Epithelial cell of proximal tubule (primary cell): ENCODE data around the gene ECHDC3. TPM values are rescaled to one million over a fixed set of nuclear protein-coding genes. Genes with fewer than 3 reads are reported as not detected.
"Not testable (repeated sequence)": the region's sequence is repeated elsewhere in the genome, so short reads cannot be mapped to it uniquely, and the experiment has no call there.

ENCODE experiments used
- DNase-seq: peaks from one replicate; pipeline ENCODE4 v3.0.0-alpha.2; 2011; ENCODE audit warnings: low read depth
- H3K4me3 ChIP-seq: 2 replicates; pipeline ENCODE4 v1.5.1; 2011; ENCODE audit warnings: low read depth, mild to moderate bottlenecking, low read length
- CTCF ChIP-seq: conservative IDR thresholded peaks from 2 replicates; pipeline ENCODE4 v1.5.1; 2012; ENCODE audit warnings: low read depth, mild to moderate bottlenecking, low read length
- total RNA-seq: library from RNA; depleted of rRNA; stranded (reverse); fragments of >200 nt; gene quantifications from 2 replicates; pipeline ENCODE4 v1.2.3, GENCODE V29; 2015

The ECHDC3 gene
- total RNA-seq, 1 donor from 2014 or later = 20.2 TPM

DNA sequence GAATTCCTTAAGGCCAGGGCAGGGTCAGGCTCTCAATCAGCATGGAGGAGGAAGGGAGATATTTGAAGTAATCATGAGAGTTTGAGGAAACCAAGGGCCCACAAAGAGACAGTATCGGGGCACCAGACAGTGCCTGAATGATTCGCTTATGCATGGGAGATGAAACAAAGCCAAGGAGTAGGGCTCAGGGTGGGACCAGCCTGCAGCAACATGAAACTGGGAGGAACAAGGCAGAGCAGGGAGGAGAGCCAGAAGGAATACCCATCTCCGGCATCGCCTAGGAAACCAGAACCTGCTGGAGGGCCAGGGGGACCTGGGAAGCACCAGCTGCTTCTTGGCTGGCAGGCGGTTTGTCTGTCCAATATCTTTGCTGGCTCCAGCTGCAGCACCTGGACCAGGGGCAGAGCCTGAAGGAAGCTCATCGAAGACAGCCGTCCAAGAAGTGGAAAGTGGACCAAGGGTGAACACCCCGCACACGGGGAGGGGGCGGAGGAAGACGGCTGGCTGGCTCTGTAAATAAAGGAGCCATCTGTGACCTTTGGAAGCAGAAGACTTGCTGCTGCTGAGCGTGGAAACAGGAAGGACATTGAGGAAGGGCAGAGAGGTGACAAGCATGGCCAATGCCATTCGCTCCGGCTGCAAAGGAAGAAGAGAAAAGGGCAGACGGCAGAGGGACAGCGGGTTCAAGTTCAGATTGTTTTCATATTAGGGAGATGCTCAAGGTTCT lies 34.4 kb upstream of the ECHDC3 start:
- DNase-seq = no peak
- H3K4me3 ChIP-seq = no peak overlapping the region
- TF ChIP-seq CTCF = no peak

- not testable (repeated sequence) for DNase-seq, H3K4me3 ChIP-seq
Observed at GRCh38 chr10:11708801-11709200, 33.4 kb upstream of the ECHDC3 start.

GRCh38 chr10:11712744-11713143 lies 29.4 kb upstream of the ECHDC3 start:
- TF ChIP-seq CTCF = no peak
- DNase-seq = no peak
- H3K4me3 ChIP-seq = no peak overlapping the region

DNA sequence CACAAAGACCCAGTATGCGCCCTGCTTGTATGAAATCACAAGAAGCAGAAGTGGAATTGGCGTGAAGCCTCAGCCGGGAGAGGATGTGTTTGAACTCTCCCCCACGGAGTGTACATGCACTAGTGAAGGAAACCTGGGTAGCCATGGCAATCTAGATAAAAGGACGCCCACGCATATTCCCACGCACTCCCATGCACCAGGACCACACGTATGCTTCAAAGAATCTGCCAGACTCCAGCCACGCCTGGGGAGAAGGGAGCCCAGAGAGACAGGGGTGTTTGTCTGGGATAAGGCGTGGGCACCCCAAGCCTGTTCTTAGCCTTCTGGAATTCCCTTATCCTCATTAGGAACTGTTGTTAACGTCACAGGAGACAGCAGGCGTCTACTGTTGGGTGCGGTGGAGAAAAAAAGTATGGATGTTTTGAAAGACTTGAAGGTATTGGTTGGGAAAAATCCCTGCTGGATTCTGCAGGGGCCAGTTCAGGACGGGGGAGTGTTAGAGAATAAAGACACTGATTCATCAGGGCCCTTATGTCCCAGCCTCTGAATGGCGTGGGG lies 28.9 kb upstream of the ECHDC3 start:
- no peak for TF ChIP-seq CTCF
- no peak for DNase-seq
- H3K4me3 ChIP-seq = no peak overlapping the region

GRCh38 chr10:11713963-11714362 lies 28.2 kb upstream of the ECHDC3 start:
- DNase-seq = no peak
- TF ChIP-seq CTCF = no peak
- no peak overlapping the region for H3K4me3 ChIP-seq

DNA sequence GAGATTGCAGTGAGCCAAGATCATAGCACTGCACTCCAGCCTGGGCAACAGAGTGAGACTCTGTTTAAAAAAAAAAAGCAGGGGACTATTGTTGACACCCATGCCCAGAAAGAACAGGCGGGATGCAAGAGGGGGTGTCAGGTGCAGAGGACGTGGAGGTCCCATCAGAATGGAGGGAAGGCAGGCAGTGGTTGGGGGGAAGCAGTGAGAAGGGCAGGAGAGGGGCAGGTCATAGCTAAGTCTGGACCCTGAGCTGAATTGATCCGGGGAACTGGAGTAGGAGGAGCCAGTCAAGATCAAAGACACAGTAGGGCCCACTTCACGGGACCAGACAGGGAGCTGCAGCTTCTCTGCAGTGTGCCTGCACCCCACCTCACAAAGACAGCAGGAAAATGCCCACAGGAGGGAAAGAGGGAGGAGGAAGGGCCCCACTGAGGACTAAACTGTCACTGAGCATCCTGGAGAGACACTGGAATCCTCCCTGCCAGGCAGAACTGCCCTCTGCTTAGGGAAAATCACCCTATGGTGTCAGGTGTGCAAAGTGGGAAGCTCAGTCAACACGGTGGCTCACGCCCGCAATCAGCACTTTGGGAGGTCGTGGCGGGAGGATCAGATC lies 27.3 kb upstream of the ECHDC3 start:
- no peak for DNase-seq

More for the DNA sequence above, 27.3 kb upstream of the ECHDC3 start:
- TF ChIP-seq CTCF = no peak
- H3K4me3 ChIP-seq = no peak overlapping the region
